Measurements from ENCODE around the gene VGF.

VGF gene

GRCh38 chr7:101166909-101167644 is 1.7 kb upstream of the VGF start:
- DNase-seq (ENCODE audit: low spot score) (peak; percentile 79), FAIRE-seq (peak; percentile 97)

DNA sequence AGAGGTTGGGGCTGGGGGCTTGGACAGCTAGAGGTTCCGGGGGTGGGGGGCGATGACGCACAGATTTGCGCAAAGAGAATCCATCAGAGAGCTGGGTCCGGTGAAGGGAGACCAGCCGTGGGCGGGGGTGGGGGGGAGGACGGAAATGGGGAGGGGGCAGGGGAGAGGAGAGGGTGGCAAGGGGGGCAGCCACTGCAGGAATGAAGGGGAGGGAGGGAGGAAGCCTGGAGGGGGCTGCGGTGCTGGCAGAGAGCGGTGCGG is 1.2 kb upstream of the VGF start:
- no peak for FAIRE-seq
- peak; percentile 57 for DNase-seq (ENCODE audit: low spot score)

- FAIRE-seq (no peak), DNase-seq (ENCODE audit: low spot score) (no peak)
These were observed 734 bp upstream of the VGF start for GRCh38 chr7:101165958-101166647.

- peak; percentile 73 for DNase-seq (ENCODE audit: low spot score)
- peak; percentile 56 for FAIRE-seq
These were observed 1.1 kb downstream of the VGF start for GRCh38 chr7:101164071-101164840.

GRCh38 chr7:101163279-101164070 is 1.9 kb downstream of the VGF start:
- peak; percentile 67 for DNase-seq (ENCODE audit: low spot score)
- peak; percentile 88 for FAIRE-seq

- DNase-seq (ENCODE audit: low spot score), result peak; percentile 74
- peak; percentile 46 for FAIRE-seq
These were observed 2.7 kb downstream of the VGF start for GRCh38 chr7:101162551-101163278.

- no peak for FAIRE-seq
- DNase-seq (ENCODE audit: low spot score), result no peak
These were observed 3.5 kb downstream of the VGF start for GRCh38 chr7:101161692-101162471.

DNA sequence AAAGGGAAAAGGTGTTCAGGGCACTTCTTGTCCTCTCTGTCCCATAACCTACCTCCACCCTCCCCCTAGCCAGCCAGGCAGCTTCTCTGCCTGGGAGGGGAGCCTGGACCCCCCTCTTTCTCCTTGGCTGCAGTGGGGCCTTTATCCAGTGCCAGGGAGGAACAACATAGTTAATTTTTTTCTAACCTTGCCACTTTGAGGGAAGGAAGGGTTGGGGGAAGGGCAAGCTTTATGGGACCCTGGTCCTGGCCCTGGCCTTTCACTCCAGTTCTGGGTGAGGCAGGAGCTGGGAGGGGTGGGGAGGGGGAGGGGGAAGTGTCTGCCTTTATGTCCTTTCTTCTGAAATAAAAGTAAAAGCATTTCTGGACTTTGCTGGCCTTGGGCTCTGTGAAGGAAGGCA is 4.5 kb downstream of the VGF start:
- FAIRE-seq (no peak), DNase-seq (ENCODE audit: low spot score) (no peak)

DNA sequence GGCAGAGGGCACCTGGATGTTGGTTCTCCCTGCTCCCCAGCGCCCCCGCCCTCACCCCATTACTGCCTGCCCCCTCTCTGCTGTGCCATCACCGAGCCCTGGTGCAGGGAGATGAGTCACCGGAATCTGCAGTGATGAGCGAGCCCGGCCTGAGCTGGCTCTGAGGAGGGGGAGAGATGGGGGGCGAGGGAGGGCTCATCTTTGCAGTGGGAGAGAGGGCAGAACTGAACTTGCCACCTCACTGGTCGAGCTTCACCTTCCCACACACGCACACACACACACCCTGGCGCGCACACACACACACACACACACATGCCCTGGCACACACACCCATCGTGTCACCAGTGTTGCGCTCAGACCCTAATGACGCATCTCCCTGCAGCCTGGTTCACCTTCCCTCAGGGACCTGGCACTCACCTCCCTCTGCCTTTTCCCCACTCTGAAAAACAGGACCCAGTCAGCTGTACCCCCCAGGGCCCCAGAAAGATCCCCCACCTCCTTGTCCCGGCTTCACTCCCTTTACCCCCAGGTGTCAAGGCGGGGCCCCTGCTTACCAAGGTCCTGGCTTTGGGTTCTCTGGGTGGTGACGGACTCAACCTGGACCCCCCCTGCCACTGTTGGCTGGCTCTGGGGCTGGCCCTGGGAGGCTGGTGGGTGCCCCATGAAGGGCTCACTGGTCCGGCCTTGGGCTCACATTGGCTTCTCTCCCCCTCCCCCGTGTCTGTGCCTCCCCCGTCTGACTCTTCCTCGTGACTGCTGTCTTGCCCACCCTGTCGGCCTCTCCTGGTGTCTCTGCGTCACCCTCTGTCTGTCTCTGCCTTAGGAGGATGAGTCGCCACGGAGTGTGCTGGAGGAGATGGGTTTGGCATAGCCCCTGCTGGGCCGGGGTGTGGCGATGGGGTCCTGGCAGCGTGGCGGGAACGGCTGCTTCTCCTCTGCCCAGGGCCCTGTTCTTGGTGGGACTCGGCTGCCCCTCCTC is 5.4 kb downstream of the VGF start:
- DNase-seq (ENCODE audit: low spot score), result peak; percentile 86
- peak; percentile 94 for FAIRE-seq

GRCh38 chr7:101156866-101157589 is 8.3 kb downstream of the VGF start:
- no peak for FAIRE-seq
- no peak for DNase-seq (ENCODE audit: low spot score)

GRCh38 chr7:101156277-101156676 is 9.1 kb downstream of the VGF start:
- DNase-seq (ENCODE audit: low spot score) (no peak), FAIRE-seq (no peak)

- DNase-seq (ENCODE audit: low spot score), result no peak
- no peak for FAIRE-seq
These were observed 10.1 kb downstream of the VGF start for GRCh38 chr7:101155303-101155702.

DNA sequence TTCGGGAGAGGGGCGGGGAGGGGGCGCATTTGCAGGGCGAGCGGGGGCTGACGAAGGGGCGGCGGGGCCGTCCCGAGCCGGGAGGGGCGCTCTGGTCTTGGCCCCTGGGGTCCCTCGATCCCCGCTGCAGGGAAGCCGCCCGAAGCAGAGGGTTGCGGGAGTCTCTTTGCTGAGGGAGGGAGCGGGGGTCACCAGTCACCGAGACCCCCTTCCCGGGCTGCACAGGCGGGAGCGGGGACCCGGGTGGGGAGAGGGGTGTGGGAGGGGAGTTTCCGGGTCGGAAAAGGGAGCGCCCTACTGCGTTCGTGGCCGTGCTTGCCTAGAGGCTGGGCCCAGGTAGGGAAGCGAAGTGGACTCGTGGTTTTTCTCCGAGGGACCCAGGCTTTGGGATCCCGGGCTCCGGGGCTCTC is 10.7 kb downstream of the VGF start:
- FAIRE-seq, result no peak
- no peak for DNase-seq (ENCODE audit: low spot score)

DNA sequence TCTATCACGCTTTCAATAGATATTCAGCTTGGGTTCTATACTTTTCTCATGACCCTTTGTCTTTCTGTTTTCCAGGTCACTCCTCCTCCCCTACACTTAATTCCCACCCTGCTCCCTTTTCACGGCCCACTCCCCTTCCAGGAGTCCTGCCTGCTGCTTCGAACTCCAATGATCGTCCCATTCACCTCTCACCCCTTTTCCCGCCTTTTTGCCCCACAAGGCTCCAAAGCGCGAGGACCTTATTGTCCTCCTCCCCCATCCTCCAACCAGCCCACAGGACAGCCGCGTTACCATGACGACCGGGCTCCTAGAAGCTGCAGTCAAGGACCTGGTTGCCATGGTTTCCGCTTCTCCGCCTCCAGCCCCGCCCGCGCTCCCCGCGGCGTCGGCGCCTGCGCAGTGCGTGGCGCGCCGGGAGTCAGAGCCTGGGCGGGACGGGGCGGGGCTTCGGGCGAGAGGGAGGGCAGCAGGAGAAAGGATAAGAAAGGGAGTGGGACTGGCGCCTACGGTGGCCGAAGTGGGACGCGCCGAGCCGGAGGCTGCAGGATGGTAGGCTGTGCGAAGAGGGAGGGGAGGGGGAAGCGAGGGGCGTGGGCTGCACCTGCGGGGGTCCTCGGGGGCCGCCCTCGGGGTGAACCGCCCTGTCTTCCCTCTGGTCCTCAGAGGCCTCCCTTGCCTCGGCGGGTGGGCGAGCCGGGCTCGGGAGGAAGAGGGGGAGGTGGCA is 11.2 kb downstream of the VGF start, which contains the start of gene AP1S1:
Gene AP1S1 (plus strand): TSS at position 508 of the 724 bp plus-strand sequence. CDS start 39 bp downstream, at position 547.
- peak; percentile 98 for FAIRE-seq

GRCh38 chr7:101151908-101152651 is 13.3 kb downstream of the VGF start:
- no peak for FAIRE-seq
- DNase-seq (ENCODE audit: low spot score), result no peak

More for the DNA sequence above, 11.2 kb downstream of the VGF start, which contains the start of gene AP1S1:
- peak; percentile 100 for DNase-seq (ENCODE audit: low spot score)

DNA sequence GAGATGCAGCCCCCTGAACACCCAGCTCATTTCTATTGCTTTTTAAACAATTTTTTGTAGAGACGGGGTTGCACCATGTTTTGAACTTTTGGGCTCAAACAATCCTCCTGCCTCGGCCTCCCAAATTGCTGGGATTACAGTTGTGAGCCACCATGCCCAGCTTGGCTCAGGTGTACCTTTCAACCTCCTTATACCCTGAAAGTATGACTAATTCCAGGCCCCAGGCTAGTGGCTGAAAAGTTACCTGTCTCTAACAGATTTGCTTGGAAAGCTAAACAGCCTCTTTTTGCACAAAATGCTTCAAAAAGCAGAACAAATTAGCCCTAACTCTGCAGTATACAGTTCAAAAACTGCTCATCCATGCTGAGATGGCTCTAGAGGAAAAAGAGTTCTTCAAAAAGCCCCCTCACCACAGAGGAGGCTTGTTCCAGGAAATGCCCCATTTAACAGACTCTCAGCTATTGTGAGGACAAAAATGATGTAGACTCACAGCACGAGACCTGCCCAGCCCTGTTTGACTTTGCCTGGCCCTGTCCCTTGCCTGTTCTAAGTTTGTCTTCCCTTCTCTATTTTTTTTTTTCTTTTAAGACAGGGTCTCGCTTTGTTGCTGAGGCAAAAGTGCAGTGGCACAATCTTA is 24.5 kb downstream of the VGF start:
- FAIRE-seq (no peak), DNase-seq (ENCODE audit: low spot score) (no peak)
